ENCODE measurements around the gene IGF2BP2.
"Not testable (repeated sequence)": the region's sequence is repeated elsewhere in the genome, so short reads cannot be mapped to it uniquely, and the experiment has no call there.

The IGF2BP2 gene

GRCh38 chr3:185661772-185662171, 163.1 kb downstream of the IGF2BP2 start:
- Histone ChIP-seq H3K4me1 (ENCODE audit: control insufficient read depth in 1 of 2, insufficient read depth in 2 of 2, low read length in 2 of 2) (peaks cover 10 to 12% of the 10 kb centered on the region in 2 experiments), H3K9ac (ENCODE audit: low read length) (no peak overlapping the region), H3K36me3 (ENCODE audit: control insufficient read depth in 1 of 2, insufficient read depth in 2 of 2, low read length in 2 of 2) (peaks cover 27 to 32% of the 10 kb centered on the region in 2 experiments), H3K79me1 (ENCODE audit: low read length) (no peaks in the 10 kb centered on the region), H2BK12ac (ENCODE audit: low read length) (no peak overlapping the region), H4K12ac (ENCODE audit: low read depth, low read length) (no peak overlapping the region), H2BK5ac (ENCODE audit: low read depth, low read length, poor library complexity) (no peak overlapping the region), H3K18ac (ENCODE audit: low read length) (no peak overlapping the region), H3K27me3 (ENCODE audit: insufficient read depth, low read length) (no peaks in the 10 kb centered on the region), H3K79me2 (ENCODE audit: control insufficient read depth, insufficient read depth, low read length, poor library complexity) (no peaks in the 10 kb centered on the region), H3K4ac (ENCODE audit: low read depth, low read length) (no peak overlapping the region), H4K91ac (ENCODE audit: low read depth, low read length) (no peak overlapping the region), H3K14ac (ENCODE audit: low read length) (no peak overlapping the region), H4K8ac (ENCODE audit: low read depth, low read length) (no peak overlapping the region), H3K4me2 (ENCODE audit: low read length) (no peak overlapping the region), H2AK5ac (ENCODE audit: low read length) (no peak overlapping the region), H2AFZ (ENCODE audit: insufficient read depth, low read length, poor library complexity) (no peak overlapping the region), H3K23ac (ENCODE audit: low read length) (no peak overlapping the region), H3K27ac (ENCODE audit: low read depth, low read length) (no peak overlapping the region), H2BK120ac (ENCODE audit: insufficient read depth, low read length, poor library complexity) (no peak overlapping the region), H3K4me3 (ENCODE audit: low read depth, low read length) (no peak overlapping the region), H3K9me3 (ENCODE audit: insufficient read depth, low read depth, low read length) (no peaks in the 10 kb centered on the region)
- DNase-seq = no peak
- no CpG with 5 or more reads among the region's 4 CpGs for WGBS (ENCODE audit: extremely low coverage, insufficient coverage, insufficient read length)

- Histone ChIP-seq H3K4me1 (ENCODE audit: control insufficient read depth in 1 of 2, insufficient read depth in 2 of 2, low read length in 2 of 2) (peaks cover 10 to 12% of the 10 kb centered on the region in 2 experiments), H3K36me3 (ENCODE audit: control insufficient read depth in 1 of 2, insufficient read depth in 2 of 2, low read length in 2 of 2) (peaks cover 30 to 35% of the 10 kb centered on the region in 2 experiments)
- not testable (repeated sequence) for H4K8ac ChIP-seq (ENCODE audit: low read depth, low read length); H3K4me2 ChIP-seq (ENCODE audit: low read length); H3K18ac ChIP-seq (ENCODE audit: low read length); H2AFZ ChIP-seq (ENCODE audit: insufficient read depth, low read length, poor library complexity); H2BK12ac ChIP-seq (ENCODE audit: low read length); H3K79me2 ChIP-seq (ENCODE audit: control insufficient read depth, insufficient read depth, low read length, poor library complexity); H2BK120ac ChIP-seq (ENCODE audit: insufficient read depth, low read length, poor library complexity); H3K23ac ChIP-seq (ENCODE audit: low read length); H2BK5ac ChIP-seq (ENCODE audit: low read depth, low read length, poor library complexity); DNase-seq; H3K9ac ChIP-seq (ENCODE audit: low read length); H4K91ac ChIP-seq (ENCODE audit: low read depth, low read length); H2AK5ac ChIP-seq (ENCODE audit: low read length); H3K79me1 ChIP-seq (ENCODE audit: low read length); H3K9me3 ChIP-seq (ENCODE audit: insufficient read depth, low read depth, low read length); H3K27ac ChIP-seq (ENCODE audit: low read depth, low read length); H3K14ac ChIP-seq (ENCODE audit: low read length); H3K27me3 ChIP-seq (ENCODE audit: insufficient read depth, low read length); H4K12ac ChIP-seq (ENCODE audit: low read depth, low read length); H3K4me3 ChIP-seq (ENCODE audit: low read depth, low read length); H3K4ac ChIP-seq (ENCODE audit: low read depth, low read length)
- WGBS (ENCODE audit: extremely low coverage, insufficient coverage, insufficient read length) = no CpG with 5 or more reads among the region's 10 CpGs
Observed at GRCh38 chr3:185661296-185661695, 163.5 kb downstream of the IGF2BP2 start.

GRCh38 chr3:185659942-185660921, 164.6 kb downstream of the IGF2BP2 start:
- Histone ChIP-seq H2BK120ac (ENCODE audit: insufficient read depth, low read length, poor library complexity) (no peak overlapping the region), H3K4me3 (ENCODE audit: low read depth, low read length) (no peak overlapping the region), H3K9me3 (ENCODE audit: insufficient read depth, low read depth, low read length) (no peaks in the 10 kb centered on the region)

GRCh38 chr3:185658943-185659342, 165.9 kb downstream of the IGF2BP2 start:
- H3K9me3 ChIP-seq (ENCODE audit: insufficient read depth, low read depth, low read length) = no peaks in the 10 kb centered on the region
- H3K14ac ChIP-seq (ENCODE audit: low read length) = no peak overlapping the region
- no peak overlapping the region for H2BK5ac ChIP-seq (ENCODE audit: low read depth, low read length, poor library complexity)
- no peak overlapping the region for H3K4ac ChIP-seq (ENCODE audit: low read depth, low read length)
- no CpG with 5 or more reads among the region's 1 CpG for WGBS (ENCODE audit: extremely low coverage, insufficient coverage, insufficient read length)
- H4K8ac ChIP-seq (ENCODE audit: low read depth, low read length) = no peak overlapping the region
- H4K12ac ChIP-seq (ENCODE audit: low read depth, low read length) = no peak overlapping the region
- no peak overlapping the region for H2AK5ac ChIP-seq (ENCODE audit: low read length)
- H3K9ac ChIP-seq (ENCODE audit: low read length) = no peak overlapping the region
- no peaks in the 10 kb centered on the region for H3K79me1 ChIP-seq (ENCODE audit: low read length)
- no peak overlapping the region for H4K91ac ChIP-seq (ENCODE audit: low read depth, low read length)
- no peak overlapping the region for H3K4me2 ChIP-seq (ENCODE audit: low read length)
- no peak for DNase-seq
- H3K4me1 ChIP-seq (ENCODE audit: control insufficient read depth in 1 of 2, insufficient read depth in 2 of 2, low read length in 2 of 2) = peaks cover 12 to 15% of the 10 kb centered on the region in 2 experiments
- H3K27me3 ChIP-seq (ENCODE audit: insufficient read depth, low read length) = no peaks in the 10 kb centered on the region
- no peak overlapping the region for H2AFZ ChIP-seq (ENCODE audit: insufficient read depth, low read length, poor library complexity)
- H3K36me3 ChIP-seq (ENCODE audit: control insufficient read depth in 1 of 2, insufficient read depth in 2 of 2, low read length in 2 of 2) = peaks cover 45 to 51% of the 10 kb centered on the region in 2 experiments
- H2BK120ac ChIP-seq (ENCODE audit: insufficient read depth, low read length, poor library complexity) = no peak overlapping the region
- H3K27ac ChIP-seq (ENCODE audit: low read depth, low read length) = no peak overlapping the region
- H3K4me3 ChIP-seq (ENCODE audit: low read depth, low read length) = no peak overlapping the region
- no peaks in the 10 kb centered on the region for H3K79me2 ChIP-seq (ENCODE audit: control insufficient read depth, insufficient read depth, low read length, poor library complexity)
- H2BK12ac ChIP-seq (ENCODE audit: low read length) = no peak overlapping the region
- no peak overlapping the region for H3K23ac ChIP-seq (ENCODE audit: low read length)
- H3K18ac ChIP-seq (ENCODE audit: low read length) = no peak overlapping the region

More at GRCh38 chr3:185659942-185660921, 164.6 kb downstream of the IGF2BP2 start:
- Histone ChIP-seq H3K4me1 (ENCODE audit: control insufficient read depth in 1 of 2, insufficient read depth in 2 of 2, low read length in 2 of 2) (peaks cover 12 to 15% of the 10 kb centered on the region in 2 experiments), H3K23ac (ENCODE audit: low read length) (no peak overlapping the region), H3K14ac (ENCODE audit: low read length) (no peak overlapping the region), H4K8ac (ENCODE audit: low read depth, low read length) (no peak overlapping the region), H3K36me3 (ENCODE audit: control insufficient read depth in 1 of 2, insufficient read depth in 2 of 2, low read length in 2 of 2) (peaks cover 38 to 44% of the 10 kb centered on the region in 2 experiments), H4K12ac (ENCODE audit: low read depth, low read length) (no peak overlapping the region), H3K27ac (ENCODE audit: low read depth, low read length) (no peak overlapping the region), H3K4ac (ENCODE audit: low read depth, low read length) (no peak overlapping the region), H2BK5ac (ENCODE audit: low read depth, low read length, poor library complexity) (no peak overlapping the region), H3K79me2 (ENCODE audit: control insufficient read depth, insufficient read depth, low read length, poor library complexity) (no peaks in the 10 kb centered on the region), H4K91ac (ENCODE audit: low read depth, low read length) (no peak overlapping the region), H2BK12ac (ENCODE audit: low read length) (no peak overlapping the region), H3K9ac (ENCODE audit: low read length) (no peak overlapping the region), H3K79me1 (ENCODE audit: low read length) (no peaks in the 10 kb centered on the region), H2AK5ac (ENCODE audit: low read length) (no peak overlapping the region), H3K27me3 (ENCODE audit: insufficient read depth, low read length) (no peaks in the 10 kb centered on the region), H2AFZ (ENCODE audit: insufficient read depth, low read length, poor library complexity) (no peak overlapping the region), H3K18ac (ENCODE audit: low read length) (no peak overlapping the region), H3K4me2 (ENCODE audit: low read length) (no peak overlapping the region)
- WGBS (ENCODE audit: extremely low coverage, insufficient coverage, insufficient read length) = no CpG with 5 or more reads among the region's 18 CpGs
- DNase-seq = peak; percentile 80 to 93
